A673 (cell line): ENCODE data around the gene OSGIN1. TPM values are rescaled to one million over a fixed set of nuclear protein-coding genes. Genes with fewer than 3 reads are reported as not detected.

Experiments
- BruUV-seq: library from RNA; stranded (reverse); fragments of 400-500 nt; replicated peaks from 2 replicates; lab custom pipeline; 2021; lab: Mats Ljungman, UMichigan
- CTCF ChIA-PET: fragments of 300-600 bp; sonication (Branson Sonifier 250); formaldehyde crosslinking; loops from one replicate; lab custom pipeline; 2022; ENCODE audit warnings: antibody characterized with exemption; lab: Charles Lee
- POLR2A ChIA-PET: fragments of 300-600 bp; sonication (Branson Sonifier 250); formaldehyde crosslinking; loops from one replicate; lab custom pipeline; 2022; ENCODE audit warnings: antibody characterized with exemption; ENCODE audit not compliant: low non-redundant PET; lab: Charles Lee
- DNase-seq: peaks from one replicate; pipeline ENCODE4 v3.0.0-alpha.2; 2015; ENCODE audit warnings: low spot score
- H3K27ac ChIP-seq: fragments of 200-600 bp; sonication (generic); 2 replicates; pipeline ENCODE4 v1.5.1; 2016; ENCODE audit warnings: mixed run types, low read depth, mild to moderate bottlenecking, mixed read lengths, antibody characterized with exemption, low read length; ENCODE audit not compliant: poor library complexity, severe bottlenecking
- H3K27me3 ChIP-seq: fragments of 200-600 bp; sonication (generic); replicated peaks from 2 replicates; pipeline ENCODE4 v1.6.1; 2017; ENCODE audit warnings: mixed run types, low read depth, mild to moderate bottlenecking, mixed read lengths, antibody characterized with exemption, low read length; ENCODE audit not compliant: insufficient read depth, poor library complexity
- H3K36me3 ChIP-seq: fragments of 200-600 bp; sonication (generic); 2 replicates; pipeline ENCODE4 v1.6.1; 2016; ENCODE audit warnings: mixed run types, mild to moderate bottlenecking, mixed read lengths, antibody characterized with exemption, low read length; ENCODE audit not compliant: insufficient read depth, poor library complexity, severe bottlenecking
- H3K4me1 ChIP-seq: fragments of 200-600 bp; sonication (generic); 2 replicates; pipeline ENCODE4 v1.6.1; 2017; ENCODE audit warnings: mixed run types, mild to moderate bottlenecking, mixed read lengths, antibody characterized with exemption, low read length; ENCODE audit not compliant: insufficient read depth, poor library complexity, severe bottlenecking
- H3K4me3 ChIP-seq: fragments of 200-600 bp; sonication (generic); 2 replicates; pipeline ENCODE4 v1.5.1; 2016; ENCODE audit warnings: low read depth, mixed run types, mild to moderate bottlenecking, mixed read lengths, low read length; ENCODE audit not compliant: poor library complexity, severe bottlenecking
- H3K9me3 ChIP-seq: fragments of 200-600 bp; sonication (generic); 2 replicates; pipeline ENCODE4 v1.6.1; 2016; ENCODE audit warnings: mixed run types, low read depth, mild to moderate bottlenecking, mixed read lengths, antibody characterized with exemption, low read length; ENCODE audit not compliant: poor library complexity, severe bottlenecking
- CTCF ChIP-seq: fragments of 300-800, 200-600 bp; sonication (generic); conservative IDR thresholded peaks from 2 replicates; pipeline ENCODE4 v1.5.1; 2017; ENCODE audit warnings: low read depth, mild to moderate bottlenecking, antibody characterized with exemption, low read length, moderate library complexity, mixed read lengths
- EZH2 ChIP-seq: fragments of 200-600 bp; sonication (generic); IDR thresholded peaks from 2 replicates; pipeline ENCODE4 v1.6.1; 2017; ENCODE audit warnings: borderline replicate concordance, low read depth, mild to moderate bottlenecking, mixed read lengths, antibody characterized with exemption, low read length; ENCODE audit not compliant: poor library complexity, severe bottlenecking
- intact Hi-C: fragments of 100-400 bp; cut with micrococcal nuclease; formaldehyde crosslinking; loops from one replicate; pipeline ENCODE4 v1.10.0; 2022; ENCODE audit not compliant: unreplicated experiment
- total RNA-seq: library from RNA; stranded (reverse); gene quantifications from 2 replicates; pipeline ENCODE4 v1.2.3, GENCODE V29; 2021

The OSGIN1 gene
- total RNA-seq, 1 experiment from 2014 or later: 2.4 TPM

DNA sequence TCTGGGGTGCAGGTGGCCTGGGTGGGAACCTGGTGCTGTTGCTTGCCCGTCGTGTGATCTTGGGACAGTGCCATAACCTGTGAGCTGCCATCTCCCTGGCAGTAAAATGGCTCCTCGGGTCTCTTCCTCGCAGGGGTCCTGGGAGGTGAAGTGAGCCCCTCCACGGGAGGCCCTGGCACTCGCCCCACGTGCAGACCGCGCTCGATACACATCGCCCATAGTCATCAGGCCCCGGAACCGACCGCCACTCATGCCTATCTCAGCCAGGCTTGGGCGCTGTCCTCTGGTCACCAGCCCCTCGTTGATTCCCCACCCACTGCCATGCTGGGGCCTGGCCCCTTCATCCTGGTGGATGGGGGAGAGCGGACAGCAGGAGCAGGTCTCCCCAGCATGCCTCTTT, 21.5 kb upstream of the OSGIN1 start:
- H3K4me1 ChIP-seq: no peaks in the 10 kb centered on the region
- intact Hi-C loops: no loop called here
- no peak overlapping the region for H3K4me3 ChIP-seq
- H3K9me3 ChIP-seq: no peaks in the 10 kb centered on the region
- POLR2A ChIA-PET: no interaction called here
- BruUV-seq: no TSS peak
- DNase-seq: no peak
- peaks cover 5% of the 10 kb centered on the region for H3K27me3 ChIP-seq
- H3K36me3 ChIP-seq: no peaks in the 10 kb centered on the region
- TF ChIP-seq CTCF (no peak), EZH2 (no peak)
- CTCF ChIA-PET: no interaction called here
- H3K27ac ChIP-seq: no peak overlapping the region

GRCh38 chr16:83932304-83932703, 20.7 kb upstream of the OSGIN1 start:
- intact Hi-C loops: no loop called here
- DNase-seq: no peak
- Histone ChIP-seq H3K4me1 (no peaks in the 10 kb centered on the region), H3K27ac (no peak overlapping the region), H3K9me3 (no peaks in the 10 kb centered on the region), H3K27me3 (peaks cover 5% of the 10 kb centered on the region), H3K36me3 (no peaks in the 10 kb centered on the region), H3K4me3 (no peak overlapping the region)
- no TSS peak for BruUV-seq
- POLR2A ChIA-PET: no interaction called here
- CTCF ChIA-PET: no interaction called here
- TF ChIP-seq EZH2 (no peak), CTCF (no peak)

DNA sequence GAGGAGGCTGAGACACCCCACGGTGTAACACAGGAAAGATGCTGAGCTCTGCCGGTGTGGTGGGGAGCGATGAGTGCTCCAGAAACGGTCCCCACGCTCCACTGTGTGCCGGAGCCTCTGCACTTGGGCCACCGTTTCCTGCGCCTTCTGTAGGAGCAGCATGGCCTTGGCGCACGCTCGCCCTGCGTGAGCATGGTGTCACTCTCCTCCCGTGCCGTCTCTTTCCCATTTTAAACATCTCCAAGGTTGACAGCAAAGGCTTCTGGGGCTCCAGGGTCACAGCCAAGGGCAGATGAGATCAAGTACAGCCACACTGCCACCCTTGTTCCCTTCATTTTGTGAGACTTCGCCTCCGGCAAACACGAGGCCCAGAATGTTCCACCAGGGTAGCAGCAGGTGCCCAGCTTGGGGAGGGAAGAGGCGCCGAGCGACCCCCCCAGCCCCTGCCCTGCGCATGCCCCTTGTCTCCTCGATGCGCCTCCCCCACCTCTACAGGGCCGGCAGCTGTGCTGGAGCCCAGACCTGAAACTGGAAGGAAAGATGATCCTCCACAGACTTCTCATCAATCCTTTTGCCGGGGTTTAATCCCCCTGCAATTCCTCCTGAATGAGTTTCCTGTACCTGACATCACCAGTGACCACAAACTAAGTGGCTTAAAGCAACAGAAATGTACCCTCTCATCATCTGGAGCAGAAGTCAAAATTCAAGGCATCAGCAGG, 19.9 kb upstream of the OSGIN1 start:
- Histone ChIP-seq H3K4me1 (no peaks in the 10 kb centered on the region), H3K27me3 (peaks cover 5% of the 10 kb centered on the region), H3K4me3 (no peak overlapping the region), H3K36me3 (no peaks in the 10 kb centered on the region), H3K9me3 (no peaks in the 10 kb centered on the region), H3K27ac (no peak overlapping the region)
- BruUV-seq: no TSS peak
- no peak for TF ChIP-seq EZH2
- no peak for TF ChIP-seq CTCF
- CTCF ChIA-PET: no interaction called here
- no peak for DNase-seq
- POLR2A ChIA-PET: no interaction called here
- intact Hi-C loops: no loop called here
